Putamen (tissue), 1 donor: Measurements from ENCODE around the gene SBNO2.

Experiments
- DNase-seq: peaks from one replicate; pipeline ENCODE4 v3.0.0-alpha.2; 2016; ENCODE audit warnings: low spot score

SBNO2 gene

GRCh38 chr19:1168572-1169410 is 5.3 kb downstream of the SBNO2 start:
- no peak for DNase-seq

- DNase-seq: no peak
Observed at GRCh38 chr19:1167687-1168571, 6.1 kb downstream of the SBNO2 start.

- DNase-seq: no peak
Observed at GRCh38 chr19:1166872-1167573, 7.0 kb downstream of the SBNO2 start.

DNA sequence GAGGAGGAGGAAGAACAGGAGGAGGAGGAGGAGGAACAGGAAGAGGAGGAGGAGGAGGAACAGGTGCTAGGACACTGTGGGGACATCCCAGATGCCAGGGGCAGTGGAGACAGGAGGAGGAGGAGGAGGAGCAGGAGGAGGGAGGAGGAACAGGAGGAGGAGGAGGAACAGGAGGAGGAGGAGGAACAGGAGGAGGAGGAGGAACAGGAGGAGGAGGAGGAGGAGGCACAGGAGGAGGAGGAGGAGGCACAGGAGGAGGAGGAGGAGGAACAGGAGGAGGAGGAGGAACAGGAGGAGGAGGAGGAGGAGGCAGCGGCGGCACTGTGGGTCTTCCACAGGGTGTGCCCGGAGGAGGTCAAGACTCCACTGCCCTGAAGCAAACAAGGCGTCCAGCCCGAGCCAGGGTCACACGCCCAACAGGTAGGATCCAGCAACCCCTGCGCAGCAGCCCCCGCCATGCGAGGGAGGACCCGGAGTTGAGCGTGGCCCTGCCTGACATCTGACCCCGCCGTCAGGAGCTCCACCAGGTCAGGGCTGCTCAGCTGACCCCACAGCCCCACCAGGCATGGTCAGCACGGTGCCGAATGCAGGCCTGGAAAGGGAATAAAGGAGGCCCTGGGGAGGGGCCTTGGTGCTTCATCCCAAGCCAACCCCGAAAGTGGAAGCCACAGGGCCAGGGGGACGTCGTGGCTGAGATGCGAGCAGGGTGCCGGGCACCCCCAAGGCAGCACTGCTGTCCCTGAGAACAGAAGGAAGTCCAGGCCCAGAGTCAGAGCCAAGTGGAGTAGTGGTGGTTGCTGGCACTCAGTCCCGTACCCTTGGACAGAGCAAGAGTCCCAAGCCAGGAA is 9.2 kb downstream of the SBNO2 start:
- no peak for DNase-seq

GRCh38 chr19:1163934-1164683 is 10.0 kb downstream of the SBNO2 start:
- DNase-seq: no peak

DNA sequence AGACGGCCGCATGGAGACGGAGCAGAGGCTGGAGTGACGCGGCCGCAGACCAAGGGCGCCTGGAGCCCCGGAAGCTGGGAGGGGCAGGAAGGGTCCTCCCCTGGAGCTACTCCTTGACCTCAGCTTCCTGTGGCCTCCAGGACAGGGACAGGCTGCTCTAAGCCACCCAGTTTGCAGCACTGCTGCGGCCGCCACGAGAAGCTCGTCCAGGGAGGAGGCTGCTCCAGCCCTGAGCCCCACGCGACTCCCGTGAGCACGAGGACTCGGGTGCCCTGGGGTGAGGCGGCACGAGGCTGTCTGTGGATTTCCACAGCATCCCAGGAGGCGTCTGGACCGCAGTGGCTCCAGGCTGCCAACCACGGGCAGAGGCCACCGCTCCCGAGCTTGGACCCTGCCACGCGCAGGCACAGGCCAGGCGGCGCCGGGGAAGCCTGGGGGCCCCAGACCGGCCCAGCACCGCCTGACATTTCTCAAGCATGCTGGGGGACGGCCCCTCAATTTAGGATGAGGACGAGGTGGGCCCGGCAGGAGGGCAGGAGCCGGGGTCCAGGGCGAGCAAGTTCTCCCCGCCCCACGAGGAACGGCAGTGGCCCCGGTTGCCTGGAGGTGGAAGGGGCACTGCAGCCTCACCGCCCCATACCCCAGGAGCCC is 10.7 kb downstream of the SBNO2 start:
- DNase-seq: no peak

- DNase-seq: no peak
Observed at GRCh38 chr19:1162404-1163282, 11.4 kb downstream of the SBNO2 start.

DNA sequence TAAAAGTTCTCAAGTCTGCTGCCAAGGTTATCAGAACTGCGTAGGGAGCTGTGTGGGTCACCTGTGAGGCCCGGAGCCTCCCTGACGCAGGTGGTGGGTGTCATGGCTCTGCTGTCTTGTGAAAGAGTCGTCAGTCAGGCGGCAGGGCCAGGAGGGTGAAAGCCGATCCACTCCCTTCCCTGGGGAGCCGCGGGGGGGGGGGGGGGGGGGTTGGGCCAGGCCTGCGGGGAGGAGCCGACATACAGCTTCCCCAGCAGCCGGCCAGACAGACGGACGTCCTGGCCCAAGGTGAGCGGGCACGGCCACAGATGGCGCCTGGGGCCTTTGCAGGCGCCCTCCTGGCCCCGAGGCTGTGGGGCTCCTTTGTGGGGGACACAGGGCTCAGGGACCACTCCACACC is 12.4 kb downstream of the SBNO2 start:
- DNase-seq: no peak

GRCh38 chr19:1159864-1160595 is 14.0 kb downstream of the SBNO2 start:
- DNase-seq: no peak

DNA sequence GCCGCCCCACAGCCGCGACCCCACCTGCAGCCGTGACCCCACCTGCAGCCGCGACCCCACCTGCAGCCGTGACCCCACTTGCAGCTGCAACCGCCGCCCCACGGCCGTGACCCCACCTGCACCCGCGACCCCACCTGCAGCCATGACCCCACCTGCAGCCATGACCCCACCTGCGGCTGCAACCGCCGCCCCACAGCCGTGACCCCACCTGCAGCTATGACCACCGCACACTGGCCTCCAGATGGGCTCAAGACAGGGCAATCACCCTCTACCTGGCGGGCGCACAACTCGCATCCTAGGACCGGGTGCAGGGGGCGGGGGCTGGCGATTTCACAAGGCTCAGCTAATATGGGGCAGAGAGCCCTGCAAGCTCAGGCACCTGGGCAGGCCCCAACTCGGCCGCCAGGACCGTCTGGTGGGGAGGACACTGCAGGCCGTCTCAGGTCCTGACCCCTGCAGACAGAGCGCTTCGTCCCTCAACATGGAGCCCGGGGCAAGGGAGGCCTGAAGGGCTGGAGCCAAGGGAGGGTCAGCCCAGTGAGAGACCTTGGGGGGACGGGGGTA is 15.1 kb downstream of the SBNO2 start:
- DNase-seq: no peak

DNA sequence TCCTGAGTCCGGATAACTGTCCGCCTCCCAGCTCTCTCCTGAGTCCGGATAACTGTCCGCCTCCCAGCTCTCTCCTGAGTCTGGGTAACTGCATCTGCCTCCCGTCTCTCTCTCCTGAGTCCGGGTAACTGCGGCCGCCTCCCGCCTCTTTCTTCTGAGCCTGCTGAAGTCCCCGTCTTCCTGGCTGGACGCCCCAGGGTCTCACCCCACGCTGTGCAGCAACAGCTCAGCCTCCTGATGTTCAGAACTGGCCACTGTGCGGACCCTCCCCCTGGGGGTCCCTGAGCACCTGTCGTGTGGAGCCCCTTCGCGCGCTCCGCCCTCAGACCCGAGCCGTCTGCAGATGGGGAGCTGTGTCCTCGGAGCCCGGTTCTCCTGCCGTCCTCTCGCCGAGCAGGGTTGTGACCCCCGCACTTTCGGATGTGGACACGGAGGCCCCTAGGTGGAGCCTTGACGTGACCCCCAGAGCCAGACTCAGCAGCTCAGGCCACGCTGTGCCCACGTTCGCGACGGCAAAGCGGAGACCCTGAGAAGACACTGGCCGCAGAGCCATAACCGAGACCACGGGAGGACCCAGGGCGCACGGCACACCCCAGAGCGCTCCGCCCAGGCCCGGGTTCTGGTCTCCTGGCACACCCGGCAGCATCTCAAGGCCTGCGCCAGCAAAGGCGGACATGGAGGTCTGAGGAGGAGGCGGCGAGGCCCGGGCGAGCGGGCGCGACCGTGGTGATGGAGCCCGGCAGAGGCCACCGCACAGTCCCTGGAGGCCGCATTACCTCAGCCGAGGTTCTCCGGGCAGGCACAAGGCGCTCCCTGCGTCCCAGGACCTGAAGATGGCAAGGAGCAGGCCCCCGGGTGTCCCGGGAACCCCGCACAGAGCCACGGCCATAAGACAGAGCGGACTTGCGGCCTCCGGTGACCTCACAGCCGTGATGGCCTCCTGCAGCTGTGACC is 15.9 kb downstream of the SBNO2 start:
- no peak for DNase-seq

- DNase-seq: no peak
Observed at GRCh38 chr19:1156830-1157615, 17.0 kb downstream of the SBNO2 start.

DNA sequence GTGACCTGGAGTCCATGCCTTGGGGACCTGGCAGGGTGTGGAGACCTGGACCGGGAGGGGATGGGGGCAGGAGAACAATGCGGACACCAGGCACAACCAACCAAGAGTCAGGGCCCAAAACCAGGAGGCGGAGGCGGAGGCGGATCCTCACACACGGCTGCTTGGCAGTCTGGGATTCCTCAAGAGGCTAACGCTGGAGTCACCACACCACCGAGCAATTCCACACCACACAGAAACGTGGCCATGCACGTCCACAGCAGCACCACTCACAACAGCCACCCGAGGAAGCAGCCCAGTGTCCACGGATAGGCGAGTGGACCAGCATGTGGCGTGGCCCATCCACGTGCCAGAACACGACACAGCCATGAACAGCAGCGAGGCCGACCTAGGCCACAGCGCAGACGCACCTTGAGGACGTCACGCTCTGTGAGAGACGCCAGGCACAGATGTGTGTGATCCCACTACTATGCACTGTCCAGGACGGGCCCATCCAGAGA is 17.7 kb downstream of the SBNO2 start:
- DNase-seq: no peak

DNA sequence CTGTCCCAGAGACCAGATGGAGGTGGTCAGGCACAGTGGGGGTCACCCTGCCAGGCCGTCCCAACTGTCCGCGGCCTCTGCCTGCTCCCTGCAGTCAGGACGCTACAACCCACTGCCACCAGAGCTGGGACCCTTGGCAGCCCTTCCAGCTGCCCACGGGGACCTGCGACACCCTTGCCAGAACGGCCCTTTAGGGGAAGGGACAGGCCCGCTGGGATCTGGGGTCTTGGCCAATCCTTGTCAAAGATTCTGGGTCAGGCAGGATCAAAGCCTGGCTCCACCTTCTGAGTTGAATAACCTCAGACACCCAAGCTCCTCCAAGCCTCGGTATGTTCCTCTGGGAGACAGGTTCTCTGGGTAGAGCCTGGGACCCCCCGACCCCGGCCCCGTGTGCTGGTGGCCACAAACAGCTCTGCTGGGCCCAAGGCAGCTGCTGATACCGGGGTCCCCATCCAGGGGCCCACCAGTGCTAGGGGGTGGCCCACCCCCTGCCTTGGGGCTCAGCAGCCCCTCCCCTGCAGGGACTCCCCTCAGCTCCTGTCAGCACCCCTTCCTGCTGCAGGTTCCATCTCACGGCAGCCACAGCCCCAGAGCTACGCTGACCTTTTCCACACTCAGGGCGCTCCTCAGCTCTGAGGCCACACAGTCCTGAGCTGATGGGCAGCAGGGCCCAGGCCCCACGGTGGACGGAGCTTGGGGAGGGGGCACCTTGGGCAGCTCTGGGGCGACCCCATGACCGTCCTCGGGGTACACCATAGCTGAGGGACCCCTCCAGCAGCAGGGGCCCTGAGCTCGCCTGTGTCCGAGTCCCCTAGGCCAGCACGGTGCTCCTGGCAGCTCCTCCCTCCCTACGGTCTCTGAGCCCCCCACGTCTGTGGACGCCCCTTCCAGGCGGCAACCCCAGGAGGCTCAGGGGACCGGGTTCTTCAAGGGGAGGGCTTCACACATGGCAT is 18.4 kb downstream of the SBNO2 start:
- no peak for DNase-seq
